OCI-LY3 (cell line): Measurements from ENCODE around the gene DNAJB13.

Source experiments
- H2AFZ ChIP-seq: fragments of 200-600, 300-600 bp; shearing (Covaris generic); 2 replicates; pipeline ENCODE4 v1.6.0; 2014; ENCODE audit warnings: antibody characterized with exemption, low read depth, low read length
- H3K27ac ChIP-seq: fragments of 200-600, 300-600 bp; sonication (generic); 2 replicates; pipeline ENCODE4 v1.5.1; 2014; ENCODE audit warnings: mild to moderate bottlenecking, low read length, moderate library complexity, mixed read lengths
- H3K27me3 ChIP-seq: fragments of 200-600, 300-600 bp; sonication (generic); 2 replicates; pipeline ENCODE4 v1.6.1; 2014; ENCODE audit warnings: low read depth, low read length, mixed read lengths
- H3K36me3 ChIP-seq: fragments of 200-600, 300-600 bp; sonication (generic); replicated peaks from 2 replicates; pipeline ENCODE3; 2014; ENCODE audit warnings: low read depth, low read length, mixed read lengths
- H3K4me1 ChIP-seq: fragments of 300-600, 200-600 bp; sonication (generic); 2 replicates; pipeline ENCODE4 v1.6.1; 2014; ENCODE audit warnings: low read length, mixed read lengths
- H3K4me2 ChIP-seq: fragments of 200-600, 300-600 bp; sonication (generic); 2 replicates; pipeline ENCODE4 v1.6.1; 2014; ENCODE audit warnings: low read length, mixed read lengths
- H3K4me3 ChIP-seq: fragments of 300-600, 200-600 bp; sonication (generic); 2 replicates; pipeline ENCODE4 v1.5.1; 2014; ENCODE audit warnings: antibody characterized with exemption, mild to moderate bottlenecking, low read length, moderate library complexity
- H3K79me2 ChIP-seq: fragments of 300-600, 200-600 bp; shearing (Covaris generic); 2 replicates; pipeline ENCODE4 v1.6.1; 2014; ENCODE audit warnings: mild to moderate bottlenecking, low read length, mixed read lengths
- H3K9ac ChIP-seq: fragments of 300-600, 200-600 bp; shearing (Covaris generic); 2 replicates; pipeline ENCODE4 v1.6.0; 2014; ENCODE audit warnings: mild to moderate bottlenecking, low read length, moderate library complexity
- H3K9me3 ChIP-seq: fragments of 200-600, 300-600 bp; shearing (Covaris generic); 2 replicates; pipeline ENCODE4 v1.6.1; 2014; ENCODE audit warnings: low read length, mixed read lengths; ENCODE audit not compliant: insufficient read depth
- H4K20me1 ChIP-seq: fragments of 200-600, 300-600 bp; sonication (generic); 2 replicates; pipeline ENCODE4 v1.6.1; 2016; ENCODE audit warnings: low read length, mixed read lengths; ENCODE audit not compliant: insufficient read depth
- EZH2phosphoT487 ChIP-seq: fragments of 200-600 bp; shearing (Covaris generic); IDR thresholded peaks from 2 replicates; pipeline ENCODE4 v1.6.1; 2018; ENCODE audit warnings: antibody characterized with exemption, mixed run types, low read depth
- TF ChIP-seq, protein P1 (sequence below): fragments of 200-600, 300-600 bp; sonication (generic); IDR thresholded peaks from 2 replicates; pipeline ENCODE4 v1.5.1; 2014; ENCODE audit warnings: antibody characterized with exemption, low read length, low read depth

DNAJB13 gene

DNA sequence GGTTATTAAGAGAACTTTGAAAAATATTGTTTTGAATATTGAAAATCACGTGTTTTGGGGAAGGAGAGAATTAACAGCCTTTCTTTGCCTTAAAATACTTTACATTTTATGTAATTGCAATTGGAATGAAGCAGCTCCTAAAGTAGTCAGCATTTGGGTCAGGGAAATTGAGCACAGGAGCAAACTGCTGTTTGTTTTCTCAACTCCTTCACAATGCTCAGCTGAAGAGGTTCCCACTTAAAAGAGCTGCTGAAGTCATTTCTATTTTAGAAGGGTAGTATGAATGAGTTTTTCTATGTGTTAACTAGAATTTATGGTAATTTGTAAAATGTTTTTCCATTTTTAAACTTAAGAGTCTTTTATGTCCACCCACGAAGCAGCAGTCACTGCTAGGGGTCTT lies 39.9 kb downstream of the DNAJB13 start:
- no peaks in the 10 kb centered on the region for H3K27me3 ChIP-seq
- no peaks in the 10 kb centered on the region for H3K36me3 ChIP-seq
- H3K4me3 ChIP-seq = peak overlapping the region; percentile 60
- TF ChIP-seq, protein P1, sequence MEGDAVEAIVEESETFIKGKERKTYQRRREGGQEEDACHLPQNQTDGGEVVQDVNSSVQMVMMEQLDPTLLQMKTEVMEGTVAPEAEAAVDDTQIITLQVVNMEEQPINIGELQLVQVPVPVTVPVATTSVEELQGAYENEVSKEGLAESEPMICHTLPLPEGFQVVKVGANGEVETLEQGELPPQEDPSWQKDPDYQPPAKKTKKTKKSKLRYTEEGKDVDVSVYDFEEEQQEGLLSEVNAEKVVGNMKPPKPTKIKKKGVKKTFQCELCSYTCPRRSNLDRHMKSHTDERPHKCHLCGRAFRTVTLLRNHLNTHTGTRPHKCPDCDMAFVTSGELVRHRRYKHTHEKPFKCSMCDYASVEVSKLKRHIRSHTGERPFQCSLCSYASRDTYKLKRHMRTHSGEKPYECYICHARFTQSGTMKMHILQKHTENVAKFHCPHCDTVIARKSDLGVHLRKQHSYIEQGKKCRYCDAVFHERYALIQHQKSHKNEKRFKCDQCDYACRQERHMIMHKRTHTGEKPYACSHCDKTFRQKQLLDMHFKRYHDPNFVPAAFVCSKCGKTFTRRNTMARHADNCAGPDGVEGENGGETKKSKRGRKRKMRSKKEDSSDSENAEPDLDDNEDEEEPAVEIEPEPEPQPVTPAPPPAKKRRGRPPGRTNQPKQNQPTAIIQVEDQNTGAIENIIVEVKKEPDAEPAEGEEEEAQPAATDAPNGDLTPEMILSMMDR = no peak
- TF ChIP-seq EZH2phosphoT487 = no peak
- H3K79me2 ChIP-seq = no peaks in the 10 kb centered on the region
- H4K20me1 ChIP-seq = no peaks in the 10 kb centered on the region
- peak overlapping the region; percentile 77 for H3K9ac ChIP-seq
- H3K4me1 ChIP-seq = peaks cover 73% of the 10 kb centered on the region
- no peak overlapping the region for H2AFZ ChIP-seq
- peak overlapping the region; percentile 94 for H3K27ac ChIP-seq
- H3K4me2 ChIP-seq = peak overlapping the region; percentile 82
- no peaks in the 10 kb centered on the region for H3K9me3 ChIP-seq

- Histone ChIP-seq H3K9ac (peak overlapping the region; percentile 77), H3K36me3 (no peaks in the 10 kb centered on the region), H3K4me2 (peak overlapping the region; percentile 82), H2AFZ (no peak overlapping the region), H3K27me3 (no peaks in the 10 kb centered on the region), H3K4me3 (peak overlapping the region; percentile 60), H3K79me2 (no peaks in the 10 kb centered on the region), H4K20me1 (no peaks in the 10 kb centered on the region), H3K9me3 (no peaks in the 10 kb centered on the region), H3K27ac (peak overlapping the region; percentile 94), H3K4me1 (peaks cover 80% of the 10 kb centered on the region)
- TF ChIP-seq, protein P1 = no peak
- TF ChIP-seq EZH2phosphoT487 = 0 out of 2 replicates have a peak, but pooled peaks have one; percentile 51
Measured at GRCh38 chr11:73991471-73992006, 40.7 kb downstream of the DNAJB13 start.

DNA sequence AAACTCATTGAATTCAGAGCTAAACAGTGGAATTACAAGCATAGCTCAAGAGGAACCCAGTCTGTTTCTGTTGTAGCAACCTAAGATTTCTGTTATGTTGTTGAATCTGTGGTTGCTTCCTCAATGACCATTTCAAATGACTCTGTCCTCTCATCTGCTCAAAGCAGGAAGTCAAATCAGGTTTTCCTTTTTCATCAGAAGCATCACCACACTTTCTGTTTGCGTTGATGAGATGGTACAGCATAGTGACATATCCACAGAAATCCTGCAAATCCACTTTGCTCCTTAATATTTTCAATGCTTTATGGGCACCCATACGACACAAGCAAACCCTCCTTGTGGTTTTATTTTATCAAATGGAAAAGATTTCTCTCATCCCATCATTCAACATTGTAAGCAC lies 44.4 kb downstream of the DNAJB13 start:
- Histone ChIP-seq H3K9ac (peak overlapping the region; percentile 18; the same call in 1 of the 2 replicates), H2AFZ (no peak overlapping the region), H3K27ac (peak overlapping the region; percentile 55)

GRCh38 chr11:73995731-73996130 lies 44.9 kb downstream of the DNAJB13 start:
- no peaks in the 10 kb centered on the region for H3K79me2 ChIP-seq
- no peaks in the 10 kb centered on the region for H3K36me3 ChIP-seq
- no peak overlapping the region for H3K4me3 ChIP-seq
- H3K27me3 ChIP-seq = no peaks in the 10 kb centered on the region
- H3K9me3 ChIP-seq = no peaks in the 10 kb centered on the region
- peak overlapping the region; percentile 54 for H3K4me2 ChIP-seq
- H3K27ac ChIP-seq = peak overlapping the region; percentile 55
- no peak overlapping the region; the same call in 1 of the 2 replicates for H2AFZ ChIP-seq
- TF ChIP-seq, protein P1 = no peak
- no peak for TF ChIP-seq EZH2phosphoT487
- no peaks in the 10 kb centered on the region for H4K20me1 ChIP-seq
- peak overlapping the region; percentile 1; the same call in 1 of the 2 replicates for H3K9ac ChIP-seq
- H3K4me1 ChIP-seq = peaks cover 76% of the 10 kb centered on the region

More for the DNA sequence above, 44.4 kb downstream of the DNAJB13 start:
- no peaks in the 10 kb centered on the region for H3K27me3 ChIP-seq
- H3K4me1 ChIP-seq = peaks cover 81% of the 10 kb centered on the region
- H3K4me3 ChIP-seq = peak overlapping the region; percentile 7; the same call in 1 of the 2 replicates
- H3K36me3 ChIP-seq = no peaks in the 10 kb centered on the region
- no peaks in the 10 kb centered on the region for H3K79me2 ChIP-seq
- no peaks in the 10 kb centered on the region for H3K9me3 ChIP-seq
- H3K4me2 ChIP-seq = peak overlapping the region; percentile 54
- no peaks in the 10 kb centered on the region for H4K20me1 ChIP-seq
- no peak for TF ChIP-seq EZH2phosphoT487
- TF ChIP-seq, protein P1 = no peak
